Measurements from ENCODE around the gene PTPN7.
"Not testable (repeated sequence)": the region's sequence is repeated elsewhere in the genome, so short reads cannot be mapped to it uniquely, and the experiment has no call there.

The PTPN7 gene

GRCh38 chr1:202160377-202160940, at the start of gene PTPN7:
Gene PTPN7 (minus strand): TSS chr1:202160602. CDS start chr1:202159402, 1,200 bp downstream.
- no peak for DNase-seq

GRCh38 chr1:202208351-202208857, 48.0 kb upstream of the PTPN7 start:
- DNase-seq = no peak

GRCh38 chr1:202207292-202207691, 46.9 kb upstream of the PTPN7 start:
- no peak for DNase-seq

- no peak for DNase-seq
Observed at GRCh38 chr1:202205523-202206190, 45.3 kb upstream of the PTPN7 start.

DNA sequence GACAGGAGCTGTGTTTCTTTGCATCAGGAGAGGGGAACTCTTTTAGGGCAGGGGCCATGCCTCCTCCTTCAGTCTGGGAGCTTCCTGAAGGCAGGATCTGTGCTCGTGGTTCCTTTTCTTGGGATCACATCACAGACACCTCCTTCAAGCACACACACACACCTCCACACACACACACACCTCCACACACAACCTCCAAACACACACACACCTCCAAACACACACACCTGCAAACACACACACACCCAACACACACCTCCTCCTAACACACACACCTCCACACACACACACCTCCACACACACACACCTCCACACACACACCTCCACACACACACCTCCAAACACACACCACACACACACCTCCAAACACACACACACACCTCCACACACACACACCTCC, 43.7 kb upstream of the PTPN7 start:
- no peak for DNase-seq

GRCh38 chr1:202203238-202204039, 43.0 kb upstream of the PTPN7 start:
- no peak for DNase-seq

- no peak for DNase-seq
Observed at GRCh38 chr1:202202500-202203168, 42.2 kb upstream of the PTPN7 start.

DNA sequence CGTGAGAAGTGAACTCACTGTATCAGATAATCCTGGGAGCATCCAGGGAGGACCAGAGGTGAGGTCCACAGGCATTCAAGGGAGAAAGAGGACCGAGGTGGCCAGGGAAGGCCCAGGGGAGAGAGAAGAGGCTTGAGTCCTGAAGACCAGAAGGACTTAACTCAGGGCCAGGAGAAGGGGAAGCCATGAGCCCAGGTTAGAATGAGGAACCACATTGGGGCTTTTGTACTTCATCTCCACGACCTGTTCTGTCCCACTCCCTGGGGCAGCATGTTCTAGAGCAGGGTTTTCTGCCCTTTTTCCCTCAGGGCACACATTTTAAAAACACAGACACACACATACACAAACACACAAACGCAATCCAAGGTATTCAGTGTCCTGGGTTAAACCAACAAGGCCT, 41.6 kb upstream of the PTPN7 start:
- no peak for DNase-seq

GRCh38 chr1:202201266-202201665, 40.9 kb upstream of the PTPN7 start:
- no peak for DNase-seq

GRCh38 chr1:202200669-202201068, 40.3 kb upstream of the PTPN7 start:
- no peak for DNase-seq

GRCh38 chr1:202200112-202200548, 39.7 kb upstream of the PTPN7 start:
- DNase-seq = no peak

DNA sequence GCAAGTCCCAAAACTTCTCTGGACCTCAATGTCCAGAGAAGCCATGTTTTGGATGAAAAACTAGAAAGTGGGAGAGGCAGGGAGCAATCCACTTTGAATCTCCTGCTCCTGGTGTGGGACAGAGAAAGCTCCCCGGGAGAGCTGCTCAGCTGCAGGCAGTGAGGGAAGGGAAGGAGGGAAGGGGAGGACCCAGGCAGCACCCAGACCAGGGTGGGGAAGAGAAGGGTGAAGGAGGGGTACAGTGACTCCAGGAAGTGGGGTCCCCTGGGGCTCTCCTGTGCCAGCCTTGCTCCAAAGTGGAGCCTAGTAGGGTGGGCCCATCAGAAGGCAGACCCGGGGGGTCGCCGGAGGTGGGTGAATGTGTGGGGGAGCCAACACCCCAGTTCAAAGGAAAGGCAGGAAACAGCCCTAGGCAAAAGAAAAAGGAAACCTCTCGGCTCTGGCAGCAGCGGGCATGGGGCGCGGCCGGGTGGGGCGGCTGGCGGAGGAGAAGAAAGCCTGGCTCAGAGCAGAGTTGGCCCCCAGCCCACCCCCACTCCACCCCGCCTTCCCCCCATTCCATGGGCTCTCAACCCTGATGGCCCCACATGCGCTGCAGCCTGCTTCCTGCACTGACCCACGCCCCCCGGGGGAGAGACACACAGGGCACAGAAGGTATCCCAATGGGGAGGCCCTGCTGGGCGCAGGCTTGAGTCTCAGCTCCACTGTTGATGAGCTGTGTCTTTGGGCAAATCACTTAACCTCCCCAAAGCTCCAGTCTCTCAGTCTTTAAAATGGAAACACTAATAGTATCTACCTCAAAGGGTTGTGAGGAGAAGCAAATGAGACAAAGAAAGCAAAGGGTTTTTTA, 38.9 kb upstream of the PTPN7 start:
- no peak for DNase-seq

DNA sequence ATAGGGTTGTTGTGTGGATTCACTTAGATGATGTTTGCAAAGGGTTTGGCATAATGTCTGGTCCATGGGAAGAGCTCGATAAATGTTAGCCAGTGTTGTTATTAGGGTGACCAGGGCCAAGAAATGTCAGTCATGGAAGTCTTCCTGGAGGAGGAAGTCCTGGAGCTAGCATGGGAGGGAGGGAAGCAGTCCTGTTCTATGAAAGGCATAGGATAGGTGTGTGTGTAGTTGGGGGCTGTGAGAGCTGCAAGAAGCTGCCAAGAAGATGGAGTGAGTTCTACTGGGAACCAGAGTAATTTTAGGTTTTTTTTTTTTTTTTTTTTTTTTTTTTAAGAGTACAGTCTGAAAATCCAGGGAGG, 37.9 kb upstream of the PTPN7 start:
- DNase-seq = no peak

DNA sequence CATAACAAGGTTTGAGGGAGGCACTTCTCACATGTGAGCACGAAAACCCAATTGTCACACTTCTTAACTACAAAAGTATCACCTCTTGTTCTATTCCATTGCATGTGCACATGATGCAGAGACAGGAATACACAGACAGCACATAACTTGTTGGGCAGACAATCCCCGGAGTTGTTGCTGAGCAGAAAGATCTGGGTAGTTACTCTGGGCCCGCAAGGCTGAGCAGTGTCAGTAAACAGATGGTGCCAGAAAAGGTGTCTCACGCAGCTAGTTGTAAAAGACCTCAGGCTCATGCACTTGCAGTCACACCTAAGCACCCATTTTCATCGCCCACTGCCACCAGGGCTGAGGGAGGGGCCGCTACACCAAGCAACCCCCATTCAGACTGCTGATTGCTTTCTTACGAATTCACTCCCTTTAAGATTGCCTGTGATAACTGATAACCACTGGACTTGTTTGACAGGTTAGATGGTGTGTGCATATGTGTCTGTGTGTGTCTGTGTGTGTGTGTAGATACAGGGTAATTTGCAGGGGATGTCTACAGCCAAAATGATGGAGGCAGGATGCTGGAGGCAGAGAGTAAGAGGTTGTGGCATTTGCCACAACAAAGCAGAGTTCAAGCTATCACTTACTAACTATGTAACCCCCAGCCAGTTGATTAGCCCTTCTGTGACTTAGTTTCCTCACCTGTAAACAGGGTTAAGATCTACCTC, 37.4 kb upstream of the PTPN7 start:
- DNase-seq = no peak

DNA sequence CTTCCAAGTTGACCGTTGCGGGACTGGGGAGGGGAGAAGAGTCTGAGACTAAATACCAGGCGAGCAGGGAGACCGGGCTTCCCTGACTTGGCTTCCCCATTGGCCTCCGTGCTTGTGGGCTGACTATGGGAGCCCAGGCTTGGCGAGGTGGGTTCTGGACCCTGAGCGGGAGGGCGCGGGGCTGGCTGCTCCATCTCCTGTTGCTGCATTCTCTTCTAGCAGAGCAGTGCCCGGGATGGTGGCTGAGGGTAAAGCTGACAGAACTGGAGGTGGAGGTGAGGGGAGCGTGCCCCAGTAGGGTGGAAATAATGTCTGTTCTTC, 33.9 kb upstream of the PTPN7 start:
- no peak for DNase-seq

DNA sequence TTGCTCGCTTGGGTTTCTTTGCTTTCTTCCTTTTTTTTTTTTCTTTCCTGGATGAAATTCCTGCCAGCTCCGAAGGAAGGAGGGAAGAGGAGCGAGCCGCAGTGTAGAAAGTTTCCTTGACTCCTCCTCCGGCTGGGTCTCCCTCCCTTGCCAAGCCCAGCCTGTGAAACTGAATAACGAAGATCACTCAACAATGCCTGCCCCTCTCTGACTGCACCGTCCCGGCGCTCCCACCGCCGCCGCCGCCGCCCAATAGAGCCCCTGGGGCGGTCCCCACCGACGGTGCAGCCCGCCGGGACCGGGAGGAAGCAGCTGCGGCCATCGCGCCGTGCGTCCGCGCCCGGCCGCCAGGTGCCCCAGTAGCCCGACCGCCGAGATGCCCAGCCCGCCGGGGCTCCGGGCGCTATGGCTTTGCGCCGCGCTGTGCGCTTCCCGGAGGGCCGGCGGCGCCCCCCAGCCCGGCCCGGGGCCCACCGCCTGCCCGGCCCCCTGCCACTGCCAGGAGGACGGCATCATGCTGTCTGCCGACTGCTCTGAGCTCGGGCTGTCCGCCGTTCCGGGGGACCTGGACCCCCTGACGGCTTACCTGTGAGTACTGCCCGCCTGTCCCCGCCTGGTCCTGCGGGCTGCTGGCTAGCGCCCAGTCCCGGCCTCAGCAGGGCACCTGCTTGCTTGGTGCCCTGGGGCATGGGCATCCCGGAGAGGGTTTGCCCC, 33.4 kb upstream of the PTPN7 start, which contains the start of gene LGR6:
TSS of gene LGR6 (plus strand) at position 186 of the 714 bp plus-strand sequence. CDS start at position 377, 191 bp downstream.
- DNase-seq = no peak

DNA sequence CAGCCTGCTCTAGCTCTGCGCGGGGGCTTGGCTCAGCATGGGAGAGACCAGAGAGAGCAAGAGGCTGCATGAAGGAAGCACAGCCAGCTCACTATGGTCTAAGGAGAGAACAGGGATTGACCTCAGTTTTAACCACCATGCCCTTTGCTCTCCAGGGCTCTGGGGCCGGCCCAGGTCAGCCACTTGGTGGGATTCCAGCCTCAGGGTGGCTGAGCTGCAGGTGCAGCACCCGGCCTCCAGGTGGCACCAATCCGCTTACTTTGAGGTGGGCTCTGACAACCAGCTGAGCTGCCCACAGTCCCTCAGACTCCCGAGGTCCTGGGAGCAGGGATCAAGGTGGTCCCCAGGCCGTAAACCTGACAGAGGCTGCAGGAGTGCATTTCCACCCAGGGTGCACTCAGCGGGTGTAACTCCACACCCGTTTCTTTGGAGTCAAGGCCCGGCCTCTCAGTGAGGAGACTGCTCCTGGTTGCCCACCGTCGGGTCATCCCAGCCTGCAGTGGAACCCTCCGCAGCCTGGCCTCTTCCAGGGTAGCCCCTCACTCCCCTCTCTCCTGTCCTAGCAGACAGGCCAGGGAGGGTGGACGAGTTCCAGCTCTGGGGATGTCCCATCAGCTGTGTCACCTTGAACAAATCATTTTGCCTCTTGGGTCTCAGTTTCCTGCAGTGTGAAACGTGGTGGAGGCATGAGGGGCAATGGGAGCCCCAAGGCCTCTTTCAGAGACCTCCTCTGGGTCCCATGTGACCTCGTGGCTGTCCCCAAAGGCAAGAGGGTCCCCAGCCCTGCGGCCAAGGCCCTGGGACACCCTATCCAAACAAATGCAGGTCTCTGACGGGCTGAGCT, 32.6 kb upstream of the PTPN7 start:
- peak; percentile 10 to 35 for DNase-seq

DNA sequence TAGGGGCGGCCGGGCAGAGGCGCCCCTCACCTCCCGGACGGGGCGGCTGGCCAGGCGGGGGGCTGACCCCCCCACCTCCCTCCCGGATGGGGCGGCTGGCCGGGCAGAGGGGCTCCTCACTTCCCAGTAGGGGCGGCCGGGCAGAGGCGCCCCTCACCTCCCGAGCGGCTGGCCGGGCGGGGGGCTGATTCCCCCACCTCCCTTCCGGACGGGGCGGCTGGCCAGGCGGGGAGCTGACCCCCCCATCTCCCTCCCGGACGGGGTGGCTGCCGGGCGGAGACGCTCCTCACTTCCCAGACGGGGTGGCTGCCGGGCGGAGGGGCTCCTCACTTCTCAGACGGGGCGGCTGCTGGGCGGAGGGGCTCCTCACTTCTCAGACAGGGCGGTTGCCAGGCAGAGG, 31.0 kb upstream of the PTPN7 start:
- DNase-seq = not testable (repeated sequence)

DNA sequence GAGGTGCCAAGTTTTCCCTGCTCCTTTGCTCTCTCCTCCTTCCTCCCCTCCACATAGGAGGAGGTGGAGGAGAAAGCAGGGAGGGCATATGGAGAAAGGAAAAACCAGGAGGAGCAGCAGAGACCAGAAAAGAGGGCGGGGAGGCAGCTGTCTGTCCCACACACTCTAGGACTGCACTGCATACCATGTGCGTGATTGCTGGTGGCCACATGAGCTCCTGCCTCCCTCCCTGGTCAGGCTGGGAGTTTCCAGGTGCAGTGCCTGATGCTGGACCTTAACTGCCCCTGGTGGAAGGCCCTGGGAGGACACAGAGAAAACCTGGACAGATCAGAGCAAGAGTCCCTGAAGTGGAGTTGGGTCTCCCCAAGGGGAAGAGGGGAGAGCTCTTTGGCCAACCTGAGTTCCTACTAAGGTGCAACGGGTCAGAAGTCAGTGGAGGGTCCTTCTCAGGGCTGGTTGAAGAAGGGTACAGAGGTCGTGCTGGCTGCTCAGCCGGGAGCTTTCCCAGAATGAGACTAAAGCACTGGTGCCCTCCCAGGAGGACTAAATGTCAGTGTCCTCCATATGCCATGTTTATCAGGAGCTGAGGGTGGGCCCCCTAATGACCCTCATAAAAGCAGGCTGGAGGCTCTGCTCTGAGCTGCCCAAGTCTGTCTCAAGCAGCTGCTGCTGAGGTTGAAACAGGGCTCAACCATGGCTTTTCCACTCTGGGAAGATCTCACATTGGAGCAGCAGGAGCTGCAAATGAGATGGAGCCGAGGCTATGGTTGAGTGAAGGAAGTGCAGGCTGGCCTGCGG, 29.7 kb upstream of the PTPN7 start:
- no peak for DNase-seq
